Caco-2 (cell line): ENCODE data around the gene FAXC. TPM values are rescaled to one million over a fixed set of nuclear protein-coding genes. Genes with fewer than 3 reads are reported as not detected.

Source experiments
- BruUV-seq: library from RNA; stranded (reverse); fragments of 400-500 nt; replicated peaks from 2 replicates; lab custom pipeline; 2021; lab: Mats Ljungman, UMichigan
- CTCF ChIA-PET: fragments of 300-600 bp; sonication (Branson Sonifier 250); formaldehyde crosslinking; loops from one replicate; lab custom pipeline; 2022; ENCODE audit warnings: antibody characterized with exemption; lab: Charles Lee
- POLR2A ChIA-PET: fragments of 300-600 bp; sonication (Branson Sonifier 250); formaldehyde crosslinking; loops from one replicate; lab custom pipeline; 2022; ENCODE audit warnings: antibody characterized with exemption; lab: Charles Lee
- DNase-seq, 2 experiments: peaks; one replicate each; pipeline versions ENCODE4 v3.0.0 to v3.0.0-alpha.2; 2020 to 2022
- H3K27me3 ChIP-seq: replicated peaks from 2 replicates; pipeline ENCODE4 v1.6.0; 2011; ENCODE audit warnings: low read length; ENCODE audit not compliant: control insufficient read depth, insufficient read depth
- H3K36me3 ChIP-seq: 2 replicates; pipeline ENCODE4 v1.5.1; 2011; ENCODE audit warnings: low read length; ENCODE audit not compliant: control insufficient read depth, insufficient read depth
- H3K4me1 ChIP-seq: fragments of 250-450 bp; sonication (Bioruptor Pico); 2 replicates; pipeline ENCODE4 v1.5.1; 2020; ENCODE audit warnings: mild to moderate bottlenecking
- H3K4me3 ChIP-seq: 2 replicates; pipeline ENCODE4 v1.5.1; 2011; ENCODE audit warnings: low read depth, mild to moderate bottlenecking, control low read depth, low read length
- H3K9me3 ChIP-seq: fragments of 250-450 bp; sonication (Bioruptor Pico); 2 replicates; pipeline ENCODE4 v1.5.1; 2020; ENCODE audit warnings: mild to moderate bottlenecking, moderate library complexity
- H3K27ac Mint-ChIP-seq: one replicate; pipeline ENCODE4 v1.8.0; 2022; ENCODE audit warnings: mixed read lengths; ENCODE audit not compliant: unreplicated experiment
- H3K27me3 Mint-ChIP-seq: one replicate; pipeline ENCODE4 v1.8.0; 2022; ENCODE audit warnings: mixed read lengths; ENCODE audit not compliant: insufficient read depth, unreplicated experiment
- H3K36me3 Mint-ChIP-seq: one replicate; pipeline ENCODE4 v1.8.0; 2022; ENCODE audit warnings: mild to moderate bottlenecking, mixed read lengths; ENCODE audit not compliant: insufficient read depth, unreplicated experiment
- H3K4me1 Mint-ChIP-seq: one replicate; pipeline ENCODE4 v1.8.0; 2022; ENCODE audit warnings: low read depth, mixed read lengths; ENCODE audit not compliant: unreplicated experiment
- H3K4me3 Mint-ChIP-seq: one replicate; pipeline ENCODE4 v1.8.0; 2022; ENCODE audit warnings: mild to moderate bottlenecking, moderate library complexity, mixed read lengths; ENCODE audit not compliant: unreplicated experiment
- H3K9me3 Mint-ChIP-seq: one replicate; pipeline ENCODE4 v1.8.0; 2022; ENCODE audit warnings: mixed read lengths; ENCODE audit not compliant: unreplicated experiment
- intact Hi-C: fragments of 100-400 bp; cut with micrococcal nuclease; formaldehyde crosslinking; loops from one replicate; pipeline ENCODE4 v1.10.0; 2022; ENCODE audit not compliant: unreplicated experiment
- total RNA-seq: library from RNA; stranded (reverse); gene quantifications from 2 replicates; pipeline ENCODE4 v1.2.3, GENCODE V29; 2022
- TF ChIP-seq, protein P1 (sequence below), 2 experiments: fragments of 200-600 bp in 1 of 2; IDR thresholded peaks; 1 replicate in 1 of 2; 2 replicates in 1 of 2; pipeline versions ENCODE4 v1.5.1 to v1.8.0; 2011 to 2022; ENCODE audit warnings: antibody characterized with exemption in 1 of 2, control low read depth in 1 of 2, inconsistent platforms in 1 of 2, low read depth in 1 of 2, low read length in 1 of 2, mild to moderate bottlenecking in 1 of 2, moderate library complexity in 1 of 2; ENCODE audit not compliant: insufficient read depth in 1 of 2, severe bottlenecking in 1 of 2, unreplicated experiment in 1 of 2

The FAXC gene
- total RNA-seq, 1 experiment from 2014 or later, result 0.16 TPM

DNA sequence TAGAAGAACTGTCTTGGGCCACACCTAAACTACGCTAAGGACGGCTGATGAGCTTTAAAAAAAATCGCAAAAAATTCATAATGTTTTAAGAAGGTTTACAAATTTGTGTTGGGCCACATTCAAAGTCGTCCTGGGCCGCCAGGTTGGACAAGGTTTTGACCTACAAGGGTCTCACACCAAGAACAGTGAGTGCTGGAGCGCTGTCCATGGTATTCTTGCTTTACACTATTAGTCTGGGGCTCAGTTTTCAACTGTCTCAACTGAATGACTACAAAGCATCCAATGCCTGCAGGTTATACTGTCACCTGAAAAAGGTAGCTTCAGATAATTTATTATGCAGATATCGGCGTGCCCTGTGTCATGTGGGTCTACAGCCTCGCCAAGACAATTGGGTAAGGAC is 3.7 kb upstream of the FAXC start:
- peak in 1 of 2 experiments; percentile 35 for DNase-seq
- POLR2A ChIA-PET, result no interaction called here
- Histone ChIP-seq H3K27me3 (no peaks in the 10 kb centered on the region), H3K4me1 (no peaks in the 10 kb centered on the region), H3K36me3 (no peaks in the 10 kb centered on the region), H3K4me3 (no peak overlapping the region), H3K9me3 (no peaks in the 10 kb centered on the region)
- no peak overlapping the region for H3K4me3 Mint-ChIP-seq
- H3K9me3 Mint-ChIP-seq, result peaks cover 6% of the 10 kb centered on the region
- H3K27ac Mint-ChIP-seq, result no peak overlapping the region
- H3K36me3 Mint-ChIP-seq, result no peaks in the 10 kb centered on the region
- H3K27me3 Mint-ChIP-seq, result peaks cover 19% of the 10 kb centered on the region
- H3K4me1 Mint-ChIP-seq, result no peaks in the 10 kb centered on the region
- intact Hi-C loops, result no loop called here
- CTCF ChIA-PET, result no interaction called here
- BruUV-seq, result no TSS peak
- TF ChIP-seq, protein P1, sequence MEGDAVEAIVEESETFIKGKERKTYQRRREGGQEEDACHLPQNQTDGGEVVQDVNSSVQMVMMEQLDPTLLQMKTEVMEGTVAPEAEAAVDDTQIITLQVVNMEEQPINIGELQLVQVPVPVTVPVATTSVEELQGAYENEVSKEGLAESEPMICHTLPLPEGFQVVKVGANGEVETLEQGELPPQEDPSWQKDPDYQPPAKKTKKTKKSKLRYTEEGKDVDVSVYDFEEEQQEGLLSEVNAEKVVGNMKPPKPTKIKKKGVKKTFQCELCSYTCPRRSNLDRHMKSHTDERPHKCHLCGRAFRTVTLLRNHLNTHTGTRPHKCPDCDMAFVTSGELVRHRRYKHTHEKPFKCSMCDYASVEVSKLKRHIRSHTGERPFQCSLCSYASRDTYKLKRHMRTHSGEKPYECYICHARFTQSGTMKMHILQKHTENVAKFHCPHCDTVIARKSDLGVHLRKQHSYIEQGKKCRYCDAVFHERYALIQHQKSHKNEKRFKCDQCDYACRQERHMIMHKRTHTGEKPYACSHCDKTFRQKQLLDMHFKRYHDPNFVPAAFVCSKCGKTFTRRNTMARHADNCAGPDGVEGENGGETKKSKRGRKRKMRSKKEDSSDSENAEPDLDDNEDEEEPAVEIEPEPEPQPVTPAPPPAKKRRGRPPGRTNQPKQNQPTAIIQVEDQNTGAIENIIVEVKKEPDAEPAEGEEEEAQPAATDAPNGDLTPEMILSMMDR (IDR thresholded peaks at IDR 0.05; ENCODE audit: insufficient read depth in 1 of 2, low read depth in 1 of 2, low read length in 1 of 2, severe bottlenecking in 1 of 2, unreplicated experiment in 1 of 2), result no peak

DNA sequence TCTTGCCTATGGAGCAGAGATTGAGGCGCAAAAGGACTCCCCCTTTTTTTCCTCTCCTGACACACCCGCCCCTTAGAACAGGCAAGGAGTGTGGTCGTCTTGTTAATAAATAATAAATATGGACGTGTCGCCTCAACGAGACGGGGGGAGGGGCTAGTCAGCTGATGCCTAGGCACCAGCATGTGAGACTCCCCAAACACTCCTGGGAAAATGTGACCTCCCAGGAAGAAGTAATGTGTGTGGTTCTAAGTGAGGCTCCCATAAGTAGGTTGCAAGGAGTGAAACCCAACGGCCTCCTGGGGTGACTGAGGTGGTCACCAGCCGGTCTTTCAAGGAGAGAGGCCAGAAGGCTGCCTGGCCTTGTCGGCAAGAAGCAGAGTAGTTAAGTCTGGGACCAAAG is 1.1 kb upstream of the FAXC start:
- POLR2A ChIA-PET, result no interaction called here
- Mint-ChIP-seq H3K4me3 (peak overlapping the region; percentile 56), H3K27ac (no peak overlapping the region), H3K36me3 (no peaks in the 10 kb centered on the region), H3K9me3 (no peaks in the 10 kb centered on the region), H3K4me1 (no peaks in the 10 kb centered on the region), H3K27me3 (peaks cover 17% of the 10 kb centered on the region)
- H3K36me3 ChIP-seq, result no peaks in the 10 kb centered on the region
- no peaks in the 10 kb centered on the region for H3K4me1 ChIP-seq
- BruUV-seq, result no TSS peak
- DNase-seq, result no peak
- CTCF ChIA-PET, result no interaction called here
- H3K27me3 ChIP-seq, result no peaks in the 10 kb centered on the region
- no peak overlapping the region for H3K4me3 ChIP-seq
- H3K9me3 ChIP-seq, result no peaks in the 10 kb centered on the region
- intact Hi-C loops, result loop anchor here (2.0 kb wide), 1 partner anchor 16 kb away; no protein-coding TSS in a partner anchor
- TF ChIP-seq, protein P1 (IDR thresholded peaks at IDR 0.05; ENCODE audit: insufficient read depth in 1 of 2, low read depth in 1 of 2, low read length in 1 of 2, severe bottlenecking in 1 of 2, unreplicated experiment in 1 of 2), result no peak

DNA sequence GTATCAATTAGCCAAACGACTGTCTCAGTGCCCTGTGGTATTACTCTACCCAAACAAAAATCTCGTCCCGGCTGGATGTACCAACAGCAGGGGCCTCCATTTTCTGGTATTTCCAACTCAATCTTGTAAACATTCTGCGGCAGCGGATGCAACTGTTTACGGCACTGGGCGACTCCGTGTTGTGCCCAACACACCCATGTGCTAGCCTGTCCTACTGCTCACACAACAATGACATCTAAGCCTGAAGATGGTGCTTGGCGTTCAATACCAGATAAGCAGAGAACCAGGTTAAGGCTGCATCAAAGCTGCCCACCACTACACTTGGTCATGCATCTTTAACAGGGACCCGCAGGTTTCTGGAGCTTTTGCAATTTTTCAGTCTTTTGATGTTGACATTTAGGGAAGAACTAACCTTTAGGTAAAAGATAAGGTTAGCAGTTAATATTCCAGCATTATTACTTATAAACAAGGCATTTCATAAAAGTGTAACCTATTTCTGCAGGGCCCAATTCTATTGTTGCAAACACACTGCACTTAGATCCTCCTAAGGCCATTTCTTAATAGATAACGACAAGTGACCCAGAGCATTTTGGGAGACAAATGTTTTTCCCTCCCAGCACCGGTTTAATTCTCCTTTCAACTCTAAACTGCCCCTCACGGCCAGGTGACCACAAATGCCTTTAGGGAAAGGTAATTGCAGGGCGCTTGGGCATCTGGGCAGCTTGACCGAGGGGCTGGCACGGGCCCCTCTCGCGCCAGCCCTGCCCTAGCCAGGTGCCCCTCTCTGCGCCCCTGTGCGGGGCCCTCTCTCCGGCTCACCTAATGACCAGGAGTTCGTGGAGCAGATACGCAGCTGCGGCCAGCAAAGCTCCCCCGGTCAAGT is 945 bp downstream of the FAXC start:
- no peak overlapping the region for H3K4me3 ChIP-seq
- no peaks in the 10 kb centered on the region for H3K27me3 ChIP-seq
- no peaks in the 10 kb centered on the region for H3K36me3 ChIP-seq
- TF ChIP-seq, protein P1 (IDR thresholded peaks at IDR 0.05; ENCODE audit: insufficient read depth in 1 of 2, low read depth in 1 of 2, low read length in 1 of 2, severe bottlenecking in 1 of 2, unreplicated experiment in 1 of 2), result no peak
- Mint-ChIP-seq H3K36me3 (no peaks in the 10 kb centered on the region), H3K27ac (no peak overlapping the region), H3K4me3 (peak overlapping the region; percentile 56), H3K4me1 (no peaks in the 10 kb centered on the region), H3K9me3 (no peaks in the 10 kb centered on the region), H3K27me3 (peaks cover 11% of the 10 kb centered on the region)
- no peak for DNase-seq
- ChIA-PET POLR2A (no interaction called here), CTCF (no interaction called here)
- H3K9me3 ChIP-seq, result no peaks in the 10 kb centered on the region
- intact Hi-C loops, result no loop called here
- no peaks in the 10 kb centered on the region for H3K4me1 ChIP-seq
- BruUV-seq, result no TSS peak
